Skeletal muscle tissue (tissue), 4 donors: ENCODE data around the gene ABCF3. TPM values are rescaled to one million over a fixed set of nuclear protein-coding genes. Genes with fewer than 3 reads are reported as not detected.
A peak's percentile ranks its signal among the peaks of the same experiment; 100 is the strongest.

ENCODE experiments used
- H3K27ac ChIP-seq: one replicate; pipeline ENCODE4 v1.7.0; 2013; ENCODE audit warnings: mild to moderate bottlenecking, low read depth, low read length, inconsistent platforms
- H3K27me3 ChIP-seq, 3 donors: one replicate each; pipeline ENCODE4 v1.7.0; 2013; ENCODE audit warnings: low read length in 3 of 3; ENCODE audit not compliant: control insufficient read depth in 3 of 3, insufficient read depth in 3 of 3
- H3K36me3 ChIP-seq, 3 donors: one replicate each; pipeline ENCODE4 v1.7.0; 2013; ENCODE audit warnings: low read length in 3 of 3; ENCODE audit not compliant: control insufficient read depth in 3 of 3, insufficient read depth in 3 of 3
- H3K4me1 ChIP-seq, 3 donors: one replicate each; pipeline ENCODE4 v1.7.0; 2013; ENCODE audit warnings: low read length in 3 of 3, mild to moderate bottlenecking in 3 of 3; ENCODE audit not compliant: control insufficient read depth in 3 of 3, insufficient read depth in 3 of 3
- H3K4me3 ChIP-seq, 3 donors: one replicate each; pipeline ENCODE4 v1.7.0; 2013; ENCODE audit warnings: low read length in 3 of 3
- H3K9ac ChIP-seq, 3 donors: one replicate each; pipeline ENCODE4 v1.7.0; 2013; ENCODE audit warnings: low read length in 3 of 3, mild to moderate bottlenecking in 3 of 3, moderate library complexity in 2 of 3, low read depth in 1 of 3
- H3K9me3 ChIP-seq, 3 donors: one replicate each; pipeline ENCODE4 v1.7.0; 2013; ENCODE audit warnings: low read length in 3 of 3; ENCODE audit not compliant: control insufficient read depth in 3 of 3
- total RNA-seq: library from RNA; depleted of rRNA; stranded (reverse); fragments of >200 nt; gene quantifications from one replicate; pipeline ENCODE4 v1.2.3, GENCODE V29; 2014
- donor health status: Osteomylitis.

ABCF3 gene
- total RNA-seq, 1 donor from 2014 or later: 45.9 TPM

DNA sequence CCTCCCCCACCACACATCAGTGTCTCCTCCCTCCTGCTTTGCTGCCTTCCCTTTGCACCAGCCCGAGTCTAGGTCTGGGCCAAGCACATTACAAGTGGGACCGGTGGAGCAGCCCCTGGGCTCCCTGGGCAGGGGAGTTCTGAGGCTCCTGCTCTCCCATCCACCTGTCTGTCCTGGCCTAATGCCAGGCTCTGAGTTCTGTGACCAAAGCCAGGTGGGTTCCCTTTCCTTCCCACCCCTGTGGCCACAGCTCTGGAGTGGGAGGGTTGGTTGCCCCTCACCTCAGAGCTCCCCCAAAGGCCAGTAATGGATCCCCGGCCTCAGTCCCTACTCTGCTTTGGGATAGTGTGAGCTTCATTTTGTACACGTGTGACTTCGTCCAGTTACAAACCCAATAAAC, 2.3 kb upstream of the ABCF3 start:
- H3K4me1 ChIP-seq: peaks cover 25 to 44% (median 25%) of the 10 kb centered on the region in 3 donors
- no peak overlapping the region for H3K9ac ChIP-seq
- H3K27ac ChIP-seq: no peak overlapping the region
- H3K9me3 ChIP-seq: no peaks in the 10 kb centered on the region
- H3K36me3 ChIP-seq: peaks cover 60 to 71% (median 70%) of the 10 kb centered on the region in 3 donors
- H3K27me3 ChIP-seq: no peaks in the 10 kb centered on the region
- H3K4me3 ChIP-seq: no peak overlapping the region

DNA sequence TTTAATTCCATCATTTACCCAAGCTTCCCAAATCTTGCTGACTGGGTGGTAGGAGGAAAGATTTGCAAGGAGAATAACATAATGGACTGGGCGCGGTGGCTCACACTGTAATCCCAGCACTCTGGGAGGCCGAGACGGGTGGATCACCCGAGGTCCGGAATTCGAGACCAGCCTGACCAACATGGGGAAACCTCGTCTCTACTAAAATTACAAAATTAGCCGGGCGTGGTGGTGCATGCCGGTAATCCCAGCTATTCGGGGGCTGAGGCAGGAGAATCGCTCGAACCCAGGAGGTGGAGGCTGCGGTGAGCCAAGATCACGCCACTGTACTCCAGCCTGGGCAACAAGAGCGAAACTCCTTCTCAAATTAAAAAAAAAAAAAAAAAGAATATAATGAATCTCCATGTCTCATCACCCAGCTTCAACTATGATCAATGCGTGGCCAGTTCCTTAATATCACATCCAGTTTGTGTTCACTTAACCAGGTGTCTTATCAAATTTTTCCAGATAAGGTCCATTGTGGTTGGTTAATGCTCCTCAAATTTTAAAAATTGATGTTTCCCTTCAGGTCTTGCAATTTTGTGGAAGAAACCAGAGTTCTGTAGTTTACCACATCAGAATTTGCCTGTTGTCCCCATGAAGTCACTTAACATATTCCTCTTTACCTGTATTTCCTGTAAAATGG, 1.3 kb upstream of the ABCF3 start:
- Histone ChIP-seq H3K9ac (peak overlapping the region in 2 of 3 donors; percentile 81 to 88), H3K4me1 (peaks cover 28 to 47% (median 29%) of the 10 kb centered on the region in 3 donors), H3K27ac (peak overlapping the region; percentile 89), H3K4me3 (peak overlapping the region in 1 of 3 donors; percentile 69), H3K9me3 (no peaks in the 10 kb centered on the region), H3K36me3 (peaks cover 60 to 71% (median 71%) of the 10 kb centered on the region in 3 donors), H3K27me3 (no peaks in the 10 kb centered on the region)

DNA sequence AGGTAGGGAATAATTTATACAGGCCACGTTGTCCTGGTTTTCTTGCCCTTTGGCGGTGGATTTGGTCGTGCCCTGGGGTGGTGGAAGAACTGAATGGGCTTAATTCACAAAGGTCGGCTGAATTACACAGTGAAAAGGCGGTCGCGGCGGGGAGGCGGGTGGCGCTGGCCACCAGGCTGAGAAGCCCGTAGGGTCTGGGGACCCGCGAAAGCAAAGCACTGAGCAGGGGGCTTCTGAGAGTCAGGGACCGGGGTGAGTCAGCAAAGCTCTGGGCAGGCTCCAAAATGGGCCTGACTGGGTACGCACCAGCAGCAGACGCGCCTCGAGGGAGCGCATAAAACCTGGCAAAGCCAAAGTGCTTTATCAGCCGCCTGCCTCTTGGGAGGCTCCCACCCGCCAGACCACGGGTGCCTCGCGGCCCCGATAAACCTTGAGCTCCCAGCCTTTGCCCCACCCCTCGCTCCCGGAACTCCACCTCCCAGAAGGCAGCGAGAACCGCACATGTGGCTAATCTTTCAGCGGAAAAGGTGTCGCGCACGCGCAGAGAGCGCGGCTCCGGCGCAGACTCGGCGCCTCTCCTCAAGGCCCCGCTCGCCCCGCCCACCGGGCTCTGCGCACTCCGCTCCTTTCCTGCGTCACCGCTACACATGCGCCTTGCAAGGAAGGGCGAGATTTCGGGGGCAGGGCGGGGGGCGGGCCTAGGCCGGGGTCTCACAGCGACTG, 377 bp upstream of the ABCF3 start:
- Histone ChIP-seq H3K27ac (peak overlapping the region; percentile 89), H3K9me3 (no peaks in the 10 kb centered on the region)

DNA sequence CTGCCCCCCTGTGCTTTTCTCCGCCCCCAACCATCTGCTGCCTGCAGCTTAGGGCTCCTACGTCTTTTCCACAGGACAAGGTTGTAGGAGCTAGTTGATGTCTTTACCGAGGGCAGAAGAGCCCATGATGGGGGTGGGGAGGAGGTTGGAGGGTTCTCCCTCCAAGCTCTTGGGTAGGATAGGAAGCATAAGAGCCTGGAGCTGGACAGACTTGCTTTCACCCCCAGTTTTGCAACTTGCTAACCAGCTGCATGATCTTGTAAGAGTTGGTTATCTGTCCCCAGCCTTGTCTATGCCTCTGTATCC, 856 bp downstream of the ABCF3 start:
- H3K36me3 ChIP-seq: peaks cover 58 to 71% (median 71%) of the 10 kb centered on the region in 3 donors
- no peaks in the 10 kb centered on the region for H3K9me3 ChIP-seq
- peaks cover 28 to 41% (median 29%) of the 10 kb centered on the region in 3 donors for H3K4me1 ChIP-seq
- no peaks in the 10 kb centered on the region for H3K27me3 ChIP-seq
- H3K27ac ChIP-seq: peak overlapping the region; percentile 89
- H3K9ac ChIP-seq: peak overlapping the region; percentile 91 to 99 (median 98)
- peak overlapping the region; percentile 99 to 100 (median 100) for H3K4me3 ChIP-seq

More for the DNA sequence above, 377 bp upstream of the ABCF3 start:
- Histone ChIP-seq H3K4me3 (peak overlapping the region; percentile 99 to 100 (median 100)), H3K9ac (peak overlapping the region; percentile 91 to 99 (median 98)), H3K27me3 (no peaks in the 10 kb centered on the region), H3K4me1 (peaks cover 28 to 42% (median 29%) of the 10 kb centered on the region in 3 donors), H3K36me3 (peaks cover 60 to 71% (median 71%) of the 10 kb centered on the region in 3 donors)

DNA sequence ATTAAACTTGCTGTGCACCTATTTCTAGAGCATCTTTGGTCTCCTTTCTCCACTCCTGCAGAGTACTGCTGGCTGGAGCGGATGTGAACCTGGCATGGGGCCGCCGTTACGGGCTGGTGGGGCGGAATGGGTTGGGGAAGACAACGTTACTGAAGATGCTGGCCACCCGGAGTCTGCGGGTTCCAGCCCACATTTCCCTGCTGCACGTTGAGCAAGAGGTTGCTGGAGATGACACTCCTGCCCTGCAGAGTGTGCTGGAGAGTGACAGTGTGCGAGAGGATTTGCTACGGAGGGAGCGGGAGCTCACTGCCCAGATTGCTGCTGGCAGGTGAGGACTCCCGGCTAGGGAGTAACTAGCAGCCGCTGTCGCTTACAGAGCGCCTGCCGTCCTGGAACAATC, 2.1 kb downstream of the ABCF3 start:
- Histone ChIP-seq H3K27me3 (no peaks in the 10 kb centered on the region), H3K9me3 (no peaks in the 10 kb centered on the region), H3K27ac (no peak overlapping the region), H3K4me1 (peaks cover 29 to 41% (median 30%) of the 10 kb centered on the region in 3 donors), H3K36me3 (peaks cover 58 to 71% (median 71%) of the 10 kb centered on the region in 3 donors), H3K4me3 (no peak overlapping the region), H3K9ac (no peak overlapping the region)

DNA sequence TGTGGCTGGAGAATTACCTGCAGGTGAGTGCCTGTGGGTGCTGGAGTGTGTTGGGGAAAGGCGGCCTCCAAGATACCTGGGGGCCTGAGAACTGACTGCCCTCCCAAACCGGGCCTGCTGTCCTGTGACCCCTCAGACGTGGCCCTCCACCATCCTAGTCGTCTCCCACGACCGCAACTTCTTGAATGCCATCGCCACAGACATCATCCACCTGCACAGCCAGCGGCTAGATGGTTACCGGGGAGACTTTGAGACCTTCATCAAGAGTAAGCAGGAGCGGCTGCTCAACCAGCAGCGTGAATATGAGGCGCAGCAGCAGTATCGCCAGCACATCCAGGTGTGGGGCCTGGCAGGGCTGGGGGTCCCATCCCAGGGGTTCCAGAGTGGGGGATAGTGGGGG, 3.4 kb downstream of the ABCF3 start:
- Histone ChIP-seq H3K4me1 (peaks cover 30 to 41% (median 31%) of the 10 kb centered on the region in 3 donors), H3K4me3 (no peak overlapping the region), H3K27me3 (no peaks in the 10 kb centered on the region), H3K36me3 (peaks cover 61 to 72% (median 70%) of the 10 kb centered on the region in 3 donors), H3K9ac (no peak overlapping the region), H3K9me3 (no peaks in the 10 kb centered on the region), H3K27ac (no peak overlapping the region)

DNA sequence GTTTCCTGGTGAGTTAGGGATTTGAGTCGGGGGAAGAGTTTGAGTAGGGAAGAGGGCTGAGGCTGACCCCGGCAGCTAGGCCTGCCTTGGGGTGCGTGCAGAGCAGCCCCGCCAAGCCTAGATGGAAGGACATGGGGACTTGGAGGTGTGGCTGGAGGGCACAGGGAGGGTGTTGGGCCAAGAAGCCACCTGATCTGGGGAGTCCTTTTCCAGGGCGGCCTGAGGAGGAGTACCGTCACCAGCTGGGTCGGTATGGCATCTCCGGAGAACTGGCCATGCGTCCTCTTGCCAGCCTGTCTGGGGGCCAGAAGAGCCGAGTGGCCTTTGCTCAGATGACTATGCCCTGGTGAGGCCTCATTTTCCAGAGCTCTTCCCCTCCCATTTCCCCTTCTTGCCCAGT, 6.9 kb downstream of the ABCF3 start:
- Histone ChIP-seq H3K9me3 (no peaks in the 10 kb centered on the region), H3K4me3 (no peak overlapping the region), H3K9ac (peak overlapping the region in 2 of 3 donors; percentile 16 to 40), H3K27ac (no peak overlapping the region), H3K36me3 (peaks cover 70 to 81% (median 76%) of the 10 kb centered on the region in 3 donors), H3K27me3 (no peaks in the 10 kb centered on the region), H3K4me1 (peaks cover 9 to 13% (median 12%) of the 10 kb centered on the region in 3 donors)

DNA sequence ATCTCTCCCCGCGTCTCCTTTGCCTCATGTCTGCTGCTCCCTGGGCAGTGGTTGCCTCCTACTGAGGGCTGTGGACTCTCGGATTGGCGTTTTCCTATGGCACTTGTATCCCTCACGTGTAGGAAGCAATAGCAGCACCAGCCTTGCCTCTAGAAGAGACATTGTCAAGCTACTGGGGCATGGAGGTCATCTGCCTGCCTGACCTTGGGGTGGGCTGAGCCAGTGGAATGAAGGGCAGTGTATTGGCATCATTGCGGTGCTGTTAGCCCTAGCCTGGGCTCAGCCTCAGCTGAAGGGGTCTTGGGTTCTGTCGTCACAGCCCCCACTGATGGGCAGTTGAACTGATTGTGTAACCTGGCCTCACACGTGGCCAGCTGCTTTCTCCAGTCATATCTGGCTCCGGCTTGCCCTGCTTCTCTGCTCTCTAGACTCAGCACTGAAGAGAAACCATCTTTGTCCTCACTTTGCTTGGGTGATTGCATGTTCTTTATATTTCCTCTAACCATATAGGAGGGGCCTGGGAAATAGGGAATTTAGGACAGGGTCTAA, 8.1 kb downstream of the ABCF3 start:
- peaks cover 59 to 69% (median 67%) of the 10 kb centered on the region in 3 donors for H3K36me3 ChIP-seq

DNA sequence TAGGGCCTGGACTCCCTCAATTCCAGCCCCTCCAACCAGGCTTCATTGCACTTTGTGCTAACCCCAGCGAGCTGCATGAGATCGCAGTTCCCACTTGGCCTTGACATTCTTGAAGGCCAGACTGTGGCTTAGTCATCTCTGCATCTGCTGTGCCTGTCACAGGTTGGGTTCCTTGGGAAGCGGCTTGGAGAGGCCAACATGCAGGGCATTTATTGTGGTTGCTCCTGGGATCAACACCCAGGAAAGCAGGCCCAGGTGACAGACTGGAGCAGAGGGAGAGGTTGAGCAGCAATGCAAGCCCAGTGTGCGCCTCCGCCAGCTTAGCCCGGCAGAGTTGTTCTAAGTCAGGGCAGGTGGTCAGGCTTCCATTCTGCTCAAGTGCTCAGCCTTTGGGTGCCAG, 10.5 kb downstream of the ABCF3 start:
- H3K9ac ChIP-seq: no peak overlapping the region
- H3K9me3 ChIP-seq: no peaks in the 10 kb centered on the region
- peaks cover 36 to 45% (median 42%) of the 10 kb centered on the region in 3 donors for H3K36me3 ChIP-seq
- H3K4me3 ChIP-seq: no peak overlapping the region
- H3K27ac ChIP-seq: no peak overlapping the region
- H3K27me3 ChIP-seq: no peaks in the 10 kb centered on the region
- peaks cover 0 to 3% (median 2%) of the 10 kb centered on the region in 3 donors for H3K4me1 ChIP-seq

More for the DNA sequence above, 8.1 kb downstream of the ABCF3 start:
- no peak overlapping the region for H3K9ac ChIP-seq
- H3K9me3 ChIP-seq: no peaks in the 10 kb centered on the region
- no peak overlapping the region for H3K27ac ChIP-seq
- H3K4me1 ChIP-seq: peaks cover 2 to 3% (median 3%) of the 10 kb centered on the region in 3 donors
- no peaks in the 10 kb centered on the region for H3K27me3 ChIP-seq
- no peak overlapping the region for H3K4me3 ChIP-seq

DNA sequence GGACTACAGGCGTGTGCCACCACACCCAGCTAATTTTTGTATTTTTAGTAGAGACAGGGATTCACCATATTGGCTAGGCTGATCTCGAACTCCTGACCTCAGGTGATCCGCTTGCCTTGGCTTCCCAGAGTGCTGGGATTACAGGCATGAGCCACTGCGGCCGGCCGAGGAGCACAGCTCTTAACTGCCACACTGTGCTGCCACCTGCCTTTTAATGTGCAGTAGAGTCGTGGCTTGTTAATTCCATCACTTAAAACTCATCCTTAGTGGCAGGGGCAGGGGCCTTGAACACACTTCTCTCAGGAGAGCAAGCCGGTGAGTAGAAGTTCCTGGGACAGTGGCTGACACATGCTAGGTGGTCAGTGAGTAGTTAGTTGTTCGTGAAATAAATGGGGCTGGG, 12.5 kb downstream of the ABCF3 start:
- Histone ChIP-seq H3K27me3 (no peaks in the 10 kb centered on the region), H3K27ac (no peak overlapping the region), H3K36me3 (peaks cover 17 to 25% (median 23%) of the 10 kb centered on the region in 3 donors), H3K4me3 (no peak overlapping the region), H3K4me1 (no peaks in the 10 kb centered on the region), H3K9ac (no peak overlapping the region), H3K9me3 (no peaks in the 10 kb centered on the region)
